GM12878 (cell line): Measurements from ENCODE around the gene FAM83G. TPM values are rescaled to one million over a fixed set of nuclear protein-coding genes. Genes with fewer than 3 reads are reported as not detected.

Experiments
- ATAC-seq: fragments of 200-7000 bp; cut with Tn5 transposase; 3 replicates; pipeline ENCODE4 v1.9.1; 2020; ENCODE audit warnings: mild to moderate bottlenecking, moderate library complexity
- BruUV-seq: library from RNA; stranded (reverse); fragments of 400-500 nt; replicated peaks from 2 replicates; lab custom pipeline; 2021; lab: Mats Ljungman, UMichigan
- CTCF ChIA-PET: fragments of 300-600 bp; sonication (Branson Sonifier 250); formaldehyde crosslinking; extraction: SDS; loops from one replicate; lab custom pipeline; 2021; ENCODE audit warnings: inconsistent platforms; lab: Yijun Ruan, JAX
- POLR2A ChIA-PET: fragments of 350-600 bp; formaldehyde crosslinking; extraction: SDS; loops from one replicate; lab custom pipeline; 2021; ENCODE audit warnings: inconsistent platforms; lab: Charles Lee
- RAD21 ChIA-PET: fragments of 300-600 bp; sonication (Branson Sonifier 250); formaldehyde crosslinking; loops from one replicate; lab custom pipeline; 2023; ENCODE audit warnings: antibody characterized with exemption; ENCODE audit not compliant: unreplicated experiment; lab: Charles Lee
- SMC1A ChIA-PET: fragments of 300-600 bp; sonication (Branson Sonifier 250); formaldehyde crosslinking; loops from one replicate; lab custom pipeline; 2023; ENCODE audit not compliant: unreplicated experiment, uncharacterized antibody; lab: Charles Lee
- DNase-seq: peaks from one replicate; pipeline ENCODE4 v3.0.0-alpha.2; 2011; ENCODE audit warnings: low read depth, low spot score
- FAIRE-seq: peaks from 3 replicates; lab custom pipeline; 2011; peaks lifted over from hg19 to GRCh38; lab: Jason Lieb, UNC
- H2AFZ ChIP-seq: 2 replicates; pipeline ENCODE4 v1.6.0; 2011; ENCODE audit warnings: low read depth, low read length, control low read depth; ENCODE audit not compliant: control insufficient read depth
- H3K27ac ChIP-seq: 2 replicates; pipeline ENCODE4 v1.5.1; 2011; ENCODE audit warnings: control low read depth; ENCODE audit not compliant: control insufficient read depth, insufficient read depth
- H3K27me3 ChIP-seq, 2 experiments: replicated peaks in 1 of 2; 2 replicates each; pipeline versions ENCODE4 v1.6.0 to v1.6.1; 2011; ENCODE audit warnings: low read length in 1 of 2; ENCODE audit not compliant: control insufficient read depth in 2 of 2, insufficient read depth in 2 of 2
- H3K36me3 ChIP-seq, 2 experiments: 2 replicates each; pipeline ENCODE4 v1.5.1; 2011; ENCODE audit warnings: low read length in 1 of 2; ENCODE audit not compliant: control insufficient read depth in 2 of 2, insufficient read depth in 2 of 2
- H3K4me1 ChIP-seq: 2 replicates; pipeline ENCODE4 v1.6.1; 2011; ENCODE audit warnings: mild to moderate bottlenecking, low read length, moderate library complexity, mixed read lengths; ENCODE audit not compliant: control insufficient read depth, insufficient read depth
- H3K4me2 ChIP-seq: 2 replicates; pipeline ENCODE4 v1.6.0; 2011; ENCODE audit warnings: control low read depth; ENCODE audit not compliant: control insufficient read depth, insufficient read depth
- H3K4me3 ChIP-seq: fragments of 200-600 bp; sonication (generic); 2 replicates; pipeline ENCODE4 v1.5.1; 2016
- H3K79me2 ChIP-seq: 2 replicates; pipeline ENCODE4 v1.6.0; 2011; ENCODE audit warnings: low read length; ENCODE audit not compliant: control insufficient read depth, insufficient read depth
- H3K9ac ChIP-seq: 2 replicates; pipeline ENCODE4 v1.8.0; 2011; ENCODE audit warnings: low read length, control low read depth, mixed read lengths; ENCODE audit not compliant: control insufficient read depth, insufficient read depth
- H3K9me3 ChIP-seq: replicated peaks from 3 replicates; pipeline ENCODE4 v1.5.1; 2011; ENCODE audit warnings: mild to moderate bottlenecking, low read length; ENCODE audit not compliant: control insufficient read depth, insufficient read depth
- H4K20me1 ChIP-seq: 2 replicates; pipeline ENCODE4 v1.6.0; 2011; ENCODE audit not compliant: control insufficient read depth, insufficient read depth
- EED ChIP-seq: sonication (generic); IDR thresholded peaks from 2 replicates; pipeline ENCODE4 v1.6.1; 2016; ENCODE audit warnings: antibody characterized with exemption, low read depth
- GABPA ChIP-seq: IDR thresholded peaks from 2 replicates; pipeline ENCODE4 v1.6.1; 2014; ENCODE audit warnings: antibody characterized with exemption, low read depth, mild to moderate bottlenecking, inconsistent platforms
- IRF4 ChIP-seq: IDR thresholded peaks from 2 replicates; pipeline ENCODE4 v1.6.1; 2011; ENCODE audit warnings: low read depth, low read length
- IRF5 ChIP-seq: fragments of 450-650 bp; IDR thresholded peaks from 2 replicates; pipeline ENCODE4 v1.6.1; 2017; ENCODE audit warnings: borderline replicate concordance
- MEF2A ChIP-seq: IDR thresholded peaks from 2 replicates; pipeline ENCODE4 v1.6.1; 2011; ENCODE audit warnings: low read depth, mild to moderate bottlenecking, low read length, moderate library complexity; ENCODE audit not compliant: insufficient read depth
- MTA2 ChIP-seq: fragments of 450-650 bp; IDR thresholded peaks from 2 replicates; pipeline ENCODE4 v1.6.1; 2016; ENCODE audit warnings: low read depth, mild to moderate bottlenecking, moderate library complexity
- NBN ChIP-seq: fragments of 450-650 bp; IDR thresholded peaks from 2 replicates; pipeline ENCODE4 v1.6.1; 2016
- POU2F2 ChIP-seq: IDR thresholded peaks from 3 replicates; pipeline ENCODE4 v1.6.1; 2011; ENCODE audit warnings: low read depth, mild to moderate bottlenecking, low read length, borderline replicate concordance
- SIN3A ChIP-seq: IDR thresholded peaks from 2 replicates; pipeline ENCODE4 v1.6.1; 2012; ENCODE audit warnings: low read depth, low read length, improper control_type of control experiment
- SPI1 ChIP-seq: IDR thresholded peaks from 2 replicates; pipeline ENCODE4 v1.6.1; 2011; ENCODE audit warnings: low read depth, mild to moderate bottlenecking, low read length, moderate library complexity, borderline replicate concordance; ENCODE audit not compliant: insufficient read depth
- TCF3 ChIP-seq: IDR thresholded peaks from 2 replicates; pipeline ENCODE4 v1.6.1; 2012; ENCODE audit warnings: low read depth, mild to moderate bottlenecking, low read length, borderline replicate concordance; ENCODE audit not compliant: insufficient read depth
- ZNF207 ChIP-seq: fragments of 450-650 bp; IDR thresholded peaks from 2 replicates; pipeline ENCODE4 v1.6.1; 2014; ENCODE audit warnings: antibody characterized with exemption, mild to moderate bottlenecking, borderline replicate concordance
- WGBS: methylation state at CpG from one replicate; pipeline ENCODE4 v1.1.6; 2016; ENCODE audit warnings: low lambda C conversion rate; ENCODE audit not compliant: insufficient replicate concordance, insufficient coverage; ENCODE audit errors: missing lambda C conversion rate; 5-methylcytosine and 5-hydroxymethylcytosine counted together
- in situ Hi-C: fragments of 300-500 bp; cut with MboI; formaldehyde crosslinking; loops from 9 replicates; pipeline ENCODE4 v1.14.3; 2018; ENCODE audit warnings: mixed read lengths
- intact Hi-C: fragments of 100-400 bp; cut with micrococcal nuclease; formaldehyde crosslinking; loops from one replicate; pipeline ENCODE4 v1.14.2; 2022; ENCODE audit not compliant: unreplicated experiment
- polyA plus RNA-seq, 11 experiments: library from polyadenylated mRNA; depleted of rRNA in 4 of 11; unstranded in 6 of 11; stranded (reverse) in 5 of 11; fragments of >200 nt; fragmentation: Nextera tagmentation in 4 of 11; fragmentation: Illumina TruSeq in 1 of 11; extraction: Ambion mirVana in 4 of 11; extraction: Trizol in 1 of 11; gene quantifications; 1 replicate in 1 of 11; 2 replicates in 10 of 11; pipeline versions ENCODE4 v1.2.1 to v1.2.3, GENCODE V29; 2011 to 2016; ENCODE audit warnings: inconsistent platforms in 2 of 11, missing spikeins in 2 of 11, low read depth in 1 of 11
- total RNA-seq, 4 experiments: library from RNA; depleted of rRNA in 3 of 4; stranded (reverse); fragments of >200 nt in 3 of 4; fragmentation: Illumina TruSeq in 1 of 4; extraction: Trizol in 1 of 4; gene quantifications; 2 replicates each; pipeline versions ENCODE4 v1.2.1 to v1.2.3, GENCODE V29; 2013 to 2021
- TF ChIP-seq, protein P1 (sequence below): fragments of 450-650 bp; IDR thresholded peaks from 2 replicates; pipeline ENCODE4 v1.6.1; 2017; ENCODE audit warnings: mild to moderate bottlenecking, low read depth, inconsistent platforms; ENCODE audit not compliant: poor library complexity, severe bottlenecking

The FAM83G gene
- total and polyA plus RNA-seq, 10 of the 15 experiments (the other 5 are each of a cell fraction or from before 2014, with no cell fraction given), result 0.03 to 16.7 (median 6.5) TPM

DNA sequence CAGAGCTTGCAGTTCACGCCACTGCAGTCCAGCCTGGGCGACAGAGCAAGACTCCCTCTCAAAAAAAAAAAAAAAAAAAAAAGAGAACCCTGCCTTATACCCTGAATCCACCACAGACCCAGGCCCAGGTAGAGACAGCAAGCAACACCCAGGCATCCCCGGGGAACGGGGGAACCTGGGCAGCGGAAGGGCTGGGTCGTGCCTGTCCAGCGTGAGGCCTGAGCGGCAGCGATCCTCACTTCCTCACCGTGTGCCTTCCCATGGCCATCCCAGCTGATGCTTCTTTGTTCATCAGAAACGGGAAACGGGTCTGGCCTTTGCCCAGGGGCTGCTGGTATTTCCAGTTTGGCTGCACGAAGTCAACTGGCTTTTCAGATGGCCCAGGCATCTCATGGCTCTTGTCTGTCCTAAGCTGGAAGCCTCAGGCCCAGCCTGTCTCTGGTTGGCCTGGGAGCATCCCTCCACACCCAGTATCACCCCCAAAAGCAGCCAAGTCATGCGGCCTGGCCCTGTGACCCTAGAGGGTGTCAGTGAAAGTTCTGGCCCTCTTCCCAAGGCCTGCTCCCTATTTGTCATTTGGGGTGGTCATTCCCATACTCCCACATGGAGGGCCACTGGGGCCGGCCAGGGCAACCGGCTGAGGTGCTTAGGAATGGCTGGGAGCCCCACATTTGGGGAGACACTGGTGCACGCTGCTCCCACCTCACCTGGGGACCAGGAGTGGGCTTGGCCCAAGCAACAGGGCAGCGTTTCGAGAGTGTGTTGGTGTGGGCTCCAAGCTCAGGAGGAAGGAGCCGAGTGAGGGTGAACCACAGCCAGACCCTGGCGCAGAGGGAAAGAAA, 20.1 kb downstream of the FAM83G start:
- 94% methylated on average over 20 of the region's 21 CpGs for WGBS
- no peak for ATAC-seq
- no peak for FAIRE-seq
- H3K27ac ChIP-seq, result no peak overlapping the region
- H2AFZ ChIP-seq, result no peak overlapping the region
- H3K4me2 ChIP-seq, result no peak overlapping the region
- no peaks in the 10 kb centered on the region for H3K4me1 ChIP-seq
- ChIA-PET RAD21 (interaction anchor here (0.9 kb wide), 1 partner anchor 20 kb away, joined by 3 read pairs; the partner anchor contains the start of gene FAM83G), POLR2A (interaction anchor here (0.7 kb wide), 2 partner anchors 10 to 84 kb away, joined by 5 to 7 read pairs; no protein-coding TSS in a partner anchor), CTCF (interaction anchor here (0.6 to 1.0 kb wide), 2 partner anchors 23 to 283 kb away, joined by 3 read pairs; no protein-coding TSS in a partner anchor), SMC1A (no interaction called here)
- no peak overlapping the region for H3K9ac ChIP-seq
- no peaks in the 10 kb centered on the region for H3K27me3 ChIP-seq
- H3K79me2 ChIP-seq, result no peaks in the 10 kb centered on the region
- BruUV-seq, result no TSS peak
- in situ Hi-C loops (no loop called here), intact Hi-C loops (no loop called here)
- no peak overlapping the region for H3K4me3 ChIP-seq
- peaks cover 0 to 13% of the 10 kb centered on the region in 2 experiments; a peak in 3 of 4 replicates for H3K36me3 ChIP-seq
- no peaks in the 10 kb centered on the region for H4K20me1 ChIP-seq
- TF ChIP-seq TCF3 (no peak), POU2F2 (no peak), IRF5 (no peak), ZNF207 (no peak), NBN (no peak), EED (no peak), MTA2 (no peak), MEF2A (no peak), SPI1 (no peak), SIN3A (no peak), IRF4 (no peak), GABPA (no peak)
- TF ChIP-seq, protein P1, sequence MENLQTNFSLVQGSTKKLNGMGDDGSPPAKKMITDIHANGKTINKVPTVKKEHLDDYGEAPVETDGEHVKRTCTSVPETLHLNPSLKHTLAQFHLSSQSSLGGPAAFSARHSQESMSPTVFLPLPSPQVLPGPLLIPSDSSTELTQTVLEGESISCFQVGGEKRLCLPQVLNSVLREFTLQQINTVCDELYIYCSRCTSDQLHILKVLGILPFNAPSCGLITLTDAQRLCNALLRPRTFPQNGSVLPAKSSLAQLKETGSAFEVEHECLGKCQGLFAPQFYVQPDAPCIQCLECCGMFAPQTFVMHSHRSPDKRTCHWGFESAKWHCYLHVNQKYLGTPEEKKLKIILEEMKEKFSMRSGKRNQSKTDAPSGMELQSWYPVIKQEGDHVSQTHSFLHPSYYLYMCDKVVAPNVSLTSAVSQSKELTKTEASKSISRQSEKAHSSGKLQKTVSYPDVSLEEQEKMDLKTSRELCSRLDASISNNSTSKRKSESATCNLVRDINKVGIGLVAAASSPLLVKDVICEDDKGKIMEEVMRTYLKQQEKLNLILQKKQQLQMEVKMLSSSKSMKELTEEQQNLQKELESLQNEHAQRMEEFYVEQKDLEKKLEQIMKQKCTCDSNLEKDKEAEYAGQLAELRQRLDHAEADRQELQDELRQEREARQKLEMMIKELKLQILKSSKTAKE, result no peak
- DNase-seq, result no peak
- no peaks in the 10 kb centered on the region for H3K9me3 ChIP-seq
